RWPE2 (cell line): ENCODE data around the gene ARMC8.

Experiments used
- ATAC-seq: fragments of 200-7000 bp; cut with Tn5 transposase; 3 replicates; pipeline ENCODE4 v1.9.1; 2021; ENCODE audit warnings: low read depth
- DNase-seq: peaks from one replicate; pipeline ENCODE4 v3.0.0-alpha.2; 2020; ENCODE audit warnings: low spot score
- H3K27ac ChIP-seq: fragments of 450-650 bp; 2 replicates; pipeline ENCODE4 v1.5.1; 2017; ENCODE audit warnings: mild to moderate bottlenecking; ENCODE audit not compliant: poor library complexity, severe bottlenecking
- H3K27me3 ChIP-seq: fragments of 250-450 bp; sonication (Bioruptor Pico); 2 replicates; pipeline ENCODE4 v1.5.1; 2021; ENCODE audit warnings: mild to moderate bottlenecking, moderate library complexity; ENCODE audit not compliant: insufficient read depth, poor library complexity, severe bottlenecking
- H3K36me3 ChIP-seq: fragments of 250-450 bp; sonication (Bioruptor Pico); 2 replicates; pipeline ENCODE4 v1.5.1; 2020; ENCODE audit warnings: low read depth, mild to moderate bottlenecking, moderate library complexity
- H3K4me1 ChIP-seq: fragments of 250-450 bp; sonication (Bioruptor Pico); 2 replicates; pipeline ENCODE4 v1.5.1; 2021; ENCODE audit warnings: mild to moderate bottlenecking, moderate library complexity; ENCODE audit not compliant: insufficient read depth, poor library complexity, severe bottlenecking
- H3K4me3 ChIP-seq: fragments of 250-450 bp; sonication (Bioruptor Pico); 2 replicates; pipeline ENCODE4 v1.5.1; 2021; ENCODE audit warnings: mild to moderate bottlenecking, moderate library complexity; ENCODE audit not compliant: severe bottlenecking
- H3K9me3 ChIP-seq: fragments of 250-450 bp; sonication (Bioruptor Pico); 2 replicates; pipeline ENCODE4 v1.5.1; 2021; ENCODE audit warnings: mild to moderate bottlenecking, moderate library complexity; ENCODE audit not compliant: severe bottlenecking
- TF ChIP-seq, protein P1 (sequence below): fragments of 450-650 bp; IDR thresholded peaks from one replicate; pipeline ENCODE4 v1.5.1; 2017; ENCODE audit warnings: mild to moderate bottlenecking, moderate library complexity; ENCODE audit not compliant: poor library complexity, severe bottlenecking

Gene ARMC8

DNA sequence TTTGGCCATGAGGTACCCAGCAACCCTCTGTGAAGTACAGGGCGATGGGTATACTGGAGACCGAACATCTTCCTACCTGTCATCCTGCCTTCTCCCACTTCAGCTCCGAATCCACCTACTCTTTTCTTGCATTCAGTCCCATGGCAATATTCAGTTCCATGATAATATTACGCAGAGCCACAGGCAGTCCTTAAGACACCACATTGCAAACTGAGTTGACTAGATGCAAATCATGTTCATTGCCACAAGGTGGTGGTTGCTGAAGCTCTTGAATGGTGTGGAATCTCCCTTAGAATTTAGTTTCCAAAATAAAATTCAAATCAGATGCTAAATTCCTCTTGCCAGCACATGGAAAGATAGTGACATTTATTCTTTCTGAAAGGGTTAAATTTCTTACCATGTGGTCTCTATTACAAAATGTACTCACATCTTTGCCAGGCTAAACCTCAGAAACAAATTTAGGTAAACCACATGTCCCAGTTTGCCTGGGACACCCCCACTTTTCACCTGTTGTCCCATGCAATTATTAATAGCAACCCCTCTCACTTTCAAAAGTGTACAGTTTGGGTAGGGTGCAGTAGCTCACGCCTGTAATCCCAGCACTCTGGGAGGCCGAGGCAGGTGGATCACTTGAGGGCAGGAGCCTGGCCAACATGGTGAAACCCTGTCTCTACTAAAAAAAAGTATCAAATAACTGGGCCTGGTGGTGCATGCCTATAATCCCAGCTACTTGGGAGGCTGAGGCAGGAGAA lies 144.2 kb downstream of the ARMC8 start:
- Histone ChIP-seq H3K27ac (no peak overlapping the region), H3K4me3 (no peak overlapping the region), H3K36me3 (no peaks in the 10 kb centered on the region), H3K9me3 (no peaks in the 10 kb centered on the region), H3K4me1 (peaks cover 16% of the 10 kb centered on the region), H3K27me3 (no peaks in the 10 kb centered on the region)
- no peak for ATAC-seq
- TF ChIP-seq, protein P1, sequence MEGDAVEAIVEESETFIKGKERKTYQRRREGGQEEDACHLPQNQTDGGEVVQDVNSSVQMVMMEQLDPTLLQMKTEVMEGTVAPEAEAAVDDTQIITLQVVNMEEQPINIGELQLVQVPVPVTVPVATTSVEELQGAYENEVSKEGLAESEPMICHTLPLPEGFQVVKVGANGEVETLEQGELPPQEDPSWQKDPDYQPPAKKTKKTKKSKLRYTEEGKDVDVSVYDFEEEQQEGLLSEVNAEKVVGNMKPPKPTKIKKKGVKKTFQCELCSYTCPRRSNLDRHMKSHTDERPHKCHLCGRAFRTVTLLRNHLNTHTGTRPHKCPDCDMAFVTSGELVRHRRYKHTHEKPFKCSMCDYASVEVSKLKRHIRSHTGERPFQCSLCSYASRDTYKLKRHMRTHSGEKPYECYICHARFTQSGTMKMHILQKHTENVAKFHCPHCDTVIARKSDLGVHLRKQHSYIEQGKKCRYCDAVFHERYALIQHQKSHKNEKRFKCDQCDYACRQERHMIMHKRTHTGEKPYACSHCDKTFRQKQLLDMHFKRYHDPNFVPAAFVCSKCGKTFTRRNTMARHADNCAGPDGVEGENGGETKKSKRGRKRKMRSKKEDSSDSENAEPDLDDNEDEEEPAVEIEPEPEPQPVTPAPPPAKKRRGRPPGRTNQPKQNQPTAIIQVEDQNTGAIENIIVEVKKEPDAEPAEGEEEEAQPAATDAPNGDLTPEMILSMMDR: peak; percentile 17
- no peak for DNase-seq

DNA sequence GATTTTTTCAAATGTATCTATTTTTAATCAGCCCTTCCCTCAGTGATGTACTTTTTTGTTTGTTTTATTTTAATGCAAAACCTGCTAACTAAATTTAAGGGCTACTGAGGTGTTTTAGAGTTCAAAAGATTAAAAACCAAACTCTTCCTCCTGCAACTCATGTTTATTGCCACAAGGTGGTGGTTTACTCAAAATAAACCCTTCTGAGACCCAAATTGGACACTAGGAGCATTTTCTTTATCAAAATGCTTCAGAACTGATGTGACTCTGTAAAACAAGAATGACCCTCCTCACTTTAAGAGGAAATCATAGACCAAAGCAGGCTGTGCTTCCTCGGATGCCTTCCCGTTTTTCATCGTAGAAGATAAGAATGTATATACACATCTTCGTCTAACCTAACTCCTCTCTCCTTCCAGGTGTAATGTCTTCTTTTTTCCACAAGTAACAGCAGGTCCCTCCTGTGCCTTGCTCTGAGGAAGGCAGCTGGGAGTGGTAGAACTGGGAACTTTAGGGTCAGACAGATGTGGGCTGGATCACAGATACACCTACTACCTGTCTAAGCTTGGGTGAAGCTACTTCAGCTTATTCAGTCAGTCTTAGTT lies 145.5 kb downstream of the ARMC8 start:
- no peak for ATAC-seq
- Histone ChIP-seq H3K27ac (no peak overlapping the region), H3K4me3 (no peak overlapping the region), H3K4me1 (peaks cover 11% of the 10 kb centered on the region), H3K36me3 (no peaks in the 10 kb centered on the region), H3K27me3 (no peaks in the 10 kb centered on the region), H3K9me3 (no peaks in the 10 kb centered on the region)
- TF ChIP-seq, protein P1: peak; percentile 73
- no peak for DNase-seq

DNA sequence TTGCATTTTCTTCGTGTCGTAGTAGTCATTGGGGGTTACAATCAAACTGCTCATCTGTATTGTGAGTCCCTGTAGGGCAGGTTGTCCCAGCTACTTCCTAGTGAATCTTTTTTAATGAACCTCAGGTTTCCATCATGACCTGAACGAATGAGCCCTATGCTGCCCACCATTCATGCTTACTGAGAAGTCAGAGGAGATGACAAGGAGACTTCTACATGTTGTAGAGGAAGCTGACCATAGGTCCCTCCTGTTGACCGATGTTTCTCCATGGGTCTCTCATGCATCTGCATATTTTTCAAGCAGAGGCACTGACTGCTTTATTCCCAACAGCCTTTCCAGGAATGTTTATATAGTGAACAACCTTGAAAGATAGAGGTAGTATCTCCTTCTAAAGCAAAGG lies 147.5 kb downstream of the ARMC8 start:
- Histone ChIP-seq H3K4me1 (no peaks in the 10 kb centered on the region), H3K27me3 (no peaks in the 10 kb centered on the region), H3K36me3 (no peaks in the 10 kb centered on the region), H3K9me3 (no peaks in the 10 kb centered on the region), H3K4me3 (no peak overlapping the region), H3K27ac (no peak overlapping the region)
- TF ChIP-seq, protein P1: no peak
- DNase-seq (no peak), ATAC-seq (no peak)

DNA sequence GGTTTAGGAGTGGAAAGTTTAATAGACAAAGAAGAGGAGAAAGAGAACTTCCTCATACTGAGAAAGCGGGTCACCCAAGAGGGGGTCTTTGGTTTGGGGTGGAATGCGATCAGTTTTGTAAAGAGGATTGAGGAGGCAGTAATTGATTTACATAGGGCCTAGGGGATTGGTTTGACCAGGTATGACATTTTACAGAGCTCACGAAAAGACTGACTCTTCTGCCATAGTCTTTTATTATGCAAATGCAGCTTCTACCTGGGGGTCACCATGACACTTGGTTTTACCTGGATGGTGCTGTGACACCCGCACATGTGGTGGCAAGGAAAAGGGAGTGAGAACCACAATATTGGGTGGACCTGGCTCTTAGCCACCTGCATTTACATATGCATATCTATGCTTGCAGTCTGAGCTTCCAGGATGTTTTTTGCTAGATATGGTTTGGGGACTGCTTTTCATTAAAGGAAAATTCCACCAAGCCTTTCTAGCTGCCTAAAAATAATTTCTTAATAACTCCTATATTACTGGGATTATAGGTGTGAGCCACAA lies 149.4 kb downstream of the ARMC8 start:
- H3K36me3 ChIP-seq: no peaks in the 10 kb centered on the region
- ATAC-seq (no peak), DNase-seq (no peak)
- TF ChIP-seq, protein P1: no peak
- H3K27me3 ChIP-seq: no peaks in the 10 kb centered on the region
- no peak overlapping the region for H3K27ac ChIP-seq
- no peak overlapping the region for H3K4me3 ChIP-seq
- H3K4me1 ChIP-seq: no peaks in the 10 kb centered on the region
- no peaks in the 10 kb centered on the region for H3K9me3 ChIP-seq

DNA sequence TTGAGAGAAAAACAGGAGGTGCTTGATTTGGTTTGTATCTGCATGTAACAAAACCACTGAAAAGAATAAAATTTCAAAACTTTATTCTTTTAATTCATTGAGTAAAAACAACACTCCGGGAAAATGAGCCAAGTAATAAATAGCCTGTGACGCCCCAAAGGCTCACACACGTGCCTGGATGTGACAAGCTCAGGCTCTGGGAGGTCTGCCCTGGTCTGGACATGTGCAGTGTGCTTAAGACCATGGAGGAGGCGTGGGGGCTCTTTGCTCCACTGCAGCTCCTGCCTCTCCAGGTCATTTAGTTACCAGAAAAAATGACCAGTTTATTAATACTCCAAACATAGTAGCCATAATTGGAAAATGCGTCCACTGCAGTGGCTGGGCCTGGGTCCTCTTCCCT lies 151.1 kb downstream of the ARMC8 start:
- Histone ChIP-seq H3K36me3 (no peaks in the 10 kb centered on the region), H3K9me3 (no peaks in the 10 kb centered on the region), H3K4me1 (no peaks in the 10 kb centered on the region), H3K27ac (no peak overlapping the region), H3K27me3 (no peaks in the 10 kb centered on the region), H3K4me3 (no peak overlapping the region)
- no peak for DNase-seq
- TF ChIP-seq, protein P1: no peak
- ATAC-seq: no peak
